Adipose tissue (tissue), 3 donors: ENCODE data around the gene JAKMIP1. TPM values are rescaled to one million over a fixed set of nuclear protein-coding genes. Genes with fewer than 3 reads are reported as not detected.

ENCODE experiments used
- H3K27ac ChIP-seq: one replicate; pipeline ENCODE4 v1.5.1; 2013; ENCODE audit warnings: low read depth, low read length
- WGBS, 3 donors: extraction: QIAGEN DNeasy Blood & Tissue Kit; methylation state at CpG; one replicate each; pipeline ENCODE4 v1.1.7; 2013; 5-methylcytosine and 5-hydroxymethylcytosine counted together
- polyA plus RNA-seq, 3 donors: library from polyadenylated mRNA; stranded (reverse); fragments of 200-250 nt; gene quantifications; one replicate each; pipeline ENCODE4 v1.2.3, GENCODE V29; 2013
- donor health status: healthy with polysubstance abuse.
- donor health status: Bipolar disorder and iron deficiency.
- donor health status: healthy.

JAKMIP1 gene
- polyA plus RNA-seq, result under 1 TPM; 0.18 to 0.53 (median 0.22) TPM

DNA sequence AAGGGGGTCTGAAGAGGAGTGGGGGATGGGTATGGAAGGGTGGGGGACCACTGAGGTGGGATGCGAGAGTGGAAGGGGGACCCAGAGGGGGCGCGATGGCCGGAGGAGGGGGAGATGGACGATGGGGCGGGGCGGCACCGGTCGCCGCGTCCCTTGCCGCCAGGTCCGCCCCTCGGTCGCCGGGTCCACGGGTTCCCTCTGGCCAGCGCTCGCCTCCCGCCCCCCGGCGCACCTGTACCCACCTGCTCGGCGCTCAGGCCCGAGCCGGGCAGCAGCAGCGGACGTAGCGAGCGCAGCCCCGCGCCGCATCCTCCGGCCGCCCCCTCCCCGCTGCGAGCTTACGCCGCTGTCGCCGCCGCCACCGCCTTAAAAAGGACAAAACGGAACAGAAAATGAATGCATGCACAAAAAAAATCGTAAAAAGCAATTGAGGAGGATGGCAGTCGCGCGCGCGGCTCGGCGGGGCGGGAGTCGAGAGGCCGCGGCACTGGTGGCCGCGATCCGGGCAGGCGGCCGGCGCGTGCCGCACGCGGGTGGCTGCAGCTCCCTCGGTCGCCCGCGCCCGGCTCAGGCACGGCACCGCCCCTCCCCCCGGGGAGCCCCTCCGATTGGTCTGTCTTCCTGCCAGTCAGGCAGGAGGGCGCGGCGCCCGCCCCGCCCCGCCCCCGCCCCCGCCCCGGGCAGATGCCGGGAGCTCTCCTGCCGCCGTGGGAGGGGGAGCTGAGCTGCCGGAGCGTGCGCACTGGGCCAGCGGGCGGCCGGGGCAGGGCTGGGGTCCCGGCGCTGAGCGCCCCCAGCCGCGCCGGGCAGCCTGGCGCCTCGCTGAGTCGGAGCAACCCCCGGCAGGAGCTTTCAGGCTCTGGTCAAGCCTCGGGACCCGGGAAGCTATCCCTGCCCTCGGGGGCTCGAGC is at the start of gene JAKMIP1:
Gene JAKMIP1, minus strand, starts transcription at position 539 of the 911 bp plus-strand sequence. CDS start 87,699 bp downstream, outside the sequence.
- 0 to 1% (median 1%) methylated on average over 62 to 100 of the region's 107 CpGs for WGBS, 3 donors
- no peak within 1 kb of the TSS for H3K27ac ChIP-seq

DNA sequence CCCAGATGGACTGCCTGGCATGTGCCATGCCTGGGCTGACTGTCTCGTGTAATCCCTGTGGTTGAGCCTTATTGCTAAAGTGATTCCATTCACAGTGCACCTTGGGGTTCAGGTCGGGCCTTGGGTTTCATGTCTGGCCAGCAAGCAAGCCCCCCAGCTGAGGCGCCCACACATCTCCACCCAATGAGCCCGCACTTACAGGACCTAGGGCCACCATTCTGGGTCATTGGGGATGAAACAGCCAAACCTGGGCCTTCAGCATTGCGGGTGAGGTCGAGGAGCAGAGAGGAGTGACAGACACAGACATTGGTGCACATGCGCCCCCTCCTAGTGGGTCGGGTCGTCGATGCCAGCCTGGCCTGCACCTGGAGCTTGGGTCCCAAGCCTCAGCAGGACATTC is 48.0 kb upstream of the JAKMIP1 start:
- no peak overlapping the region for H3K27ac ChIP-seq
- 56 to 79% (median 65%) methylated on average over 10 of the region's 10 CpGs for WGBS, 3 donors

DNA sequence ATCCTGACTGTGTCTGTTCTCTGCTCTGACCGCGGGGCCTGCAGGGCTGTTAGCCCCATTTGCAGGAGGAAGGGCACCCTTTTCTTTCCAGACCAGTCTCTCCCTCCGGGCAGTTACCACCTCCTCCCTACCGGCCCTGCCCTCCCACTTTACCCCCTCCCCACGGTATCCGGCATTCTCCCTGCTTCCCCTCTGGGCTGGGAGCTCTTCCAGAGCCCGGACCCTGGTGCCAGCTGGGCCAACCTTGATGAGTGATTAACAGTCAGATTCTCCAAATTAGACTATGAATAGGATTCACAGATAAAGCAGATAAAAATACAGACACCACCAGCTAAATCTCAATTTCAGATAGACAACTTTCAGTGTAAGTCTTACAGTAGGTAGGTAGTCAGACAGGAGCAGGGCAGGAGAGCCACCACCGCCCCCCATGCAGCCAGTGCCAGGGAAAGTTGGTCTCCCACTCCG is 45.9 kb upstream of the JAKMIP1 start:
- no peak overlapping the region for H3K27ac ChIP-seq
- WGBS, 3 donors, result 43 to 52% (median 47%) methylated on average over 9 of the region's 9 CpGs

DNA sequence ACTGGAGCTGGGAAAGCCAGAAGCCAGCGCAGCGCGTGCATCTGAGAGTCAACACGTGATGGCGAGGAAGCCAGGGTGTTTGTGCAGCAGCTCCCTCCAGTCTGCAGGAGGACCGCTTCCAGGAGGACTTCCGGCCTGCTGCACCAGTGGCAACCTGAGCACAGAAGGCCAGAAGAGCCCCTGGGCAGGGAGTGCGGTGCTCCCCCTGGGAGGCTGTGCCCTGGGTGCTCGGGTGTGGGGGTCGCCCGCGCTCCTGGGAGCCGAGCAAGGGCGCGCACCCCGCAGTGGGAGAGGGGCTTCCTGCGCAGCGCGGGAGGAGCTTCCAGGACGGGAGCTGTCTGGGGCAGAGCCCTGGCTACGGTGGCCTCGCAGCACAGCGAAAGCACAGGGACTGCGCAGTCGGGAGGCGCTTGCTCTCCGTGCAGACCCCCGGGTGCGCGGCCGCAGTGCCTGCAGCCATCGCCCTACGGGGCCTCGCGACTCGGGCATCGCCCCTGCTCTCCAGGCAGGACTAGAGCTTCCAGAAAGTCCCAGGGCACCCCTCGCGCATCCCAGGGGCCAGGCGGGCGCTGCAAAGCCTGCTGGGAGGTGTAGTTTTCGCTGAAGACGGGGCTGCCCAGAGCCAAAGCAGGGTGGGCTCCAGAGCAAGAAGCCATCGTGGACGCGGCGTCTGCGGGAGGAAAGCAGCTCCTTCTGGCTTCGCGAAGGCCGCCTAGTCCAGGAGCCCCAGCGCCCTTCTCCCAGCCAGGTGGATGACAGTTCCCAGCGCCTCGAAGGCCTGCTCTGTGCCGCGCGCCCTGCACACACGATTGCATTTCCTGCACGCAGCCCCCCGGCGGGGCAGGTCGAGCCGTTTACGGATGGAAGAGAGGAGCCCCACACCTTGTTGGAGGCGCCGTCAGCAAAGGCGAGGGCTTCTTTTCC is 45.2 kb upstream of the JAKMIP1 start:
- no peak overlapping the region for H3K27ac ChIP-seq
- 8 to 12% (median 11%) methylated on average over 66 to 67 of the region's 67 CpGs for WGBS, 3 donors

DNA sequence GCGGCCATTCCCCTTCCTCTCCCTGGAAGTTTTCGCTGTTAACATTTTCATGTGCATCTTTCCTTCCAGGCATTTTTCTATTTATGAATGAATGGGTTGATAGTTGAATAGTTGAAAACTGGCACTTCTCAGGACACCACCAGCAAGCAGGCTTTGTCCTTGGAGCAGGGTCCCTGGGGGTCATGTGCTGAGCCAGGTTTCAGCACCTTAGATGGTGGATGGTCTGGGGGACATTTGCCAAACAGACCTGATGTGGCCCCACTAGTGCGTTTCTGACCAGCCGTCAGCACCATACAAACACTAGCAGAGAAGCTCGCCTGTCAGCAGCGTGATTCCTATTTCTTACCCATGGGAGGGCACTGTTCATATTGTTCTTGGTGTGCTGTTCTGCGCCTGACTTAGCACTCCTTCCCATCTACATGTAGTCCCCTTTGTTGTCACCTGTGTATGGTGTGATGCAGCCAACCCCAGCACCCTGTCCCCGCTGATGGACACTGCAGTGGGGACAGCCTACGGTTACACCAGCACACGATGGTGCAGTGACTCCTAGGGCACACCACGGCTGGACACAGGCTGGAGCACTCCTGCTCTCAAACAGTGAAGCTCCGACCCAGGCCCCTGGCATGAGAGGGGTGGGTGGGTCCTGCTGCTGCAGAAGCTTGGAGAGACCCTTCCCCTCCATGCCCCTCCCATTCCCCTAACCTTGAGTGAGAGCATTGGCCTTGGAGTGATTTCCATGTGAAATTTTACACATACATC is 42.1 kb upstream of the JAKMIP1 start:
- WGBS, 3 donors, result 71 to 85% (median 84%) methylated on average over 12 of the region's 12 CpGs
- no peak overlapping the region for H3K27ac ChIP-seq

DNA sequence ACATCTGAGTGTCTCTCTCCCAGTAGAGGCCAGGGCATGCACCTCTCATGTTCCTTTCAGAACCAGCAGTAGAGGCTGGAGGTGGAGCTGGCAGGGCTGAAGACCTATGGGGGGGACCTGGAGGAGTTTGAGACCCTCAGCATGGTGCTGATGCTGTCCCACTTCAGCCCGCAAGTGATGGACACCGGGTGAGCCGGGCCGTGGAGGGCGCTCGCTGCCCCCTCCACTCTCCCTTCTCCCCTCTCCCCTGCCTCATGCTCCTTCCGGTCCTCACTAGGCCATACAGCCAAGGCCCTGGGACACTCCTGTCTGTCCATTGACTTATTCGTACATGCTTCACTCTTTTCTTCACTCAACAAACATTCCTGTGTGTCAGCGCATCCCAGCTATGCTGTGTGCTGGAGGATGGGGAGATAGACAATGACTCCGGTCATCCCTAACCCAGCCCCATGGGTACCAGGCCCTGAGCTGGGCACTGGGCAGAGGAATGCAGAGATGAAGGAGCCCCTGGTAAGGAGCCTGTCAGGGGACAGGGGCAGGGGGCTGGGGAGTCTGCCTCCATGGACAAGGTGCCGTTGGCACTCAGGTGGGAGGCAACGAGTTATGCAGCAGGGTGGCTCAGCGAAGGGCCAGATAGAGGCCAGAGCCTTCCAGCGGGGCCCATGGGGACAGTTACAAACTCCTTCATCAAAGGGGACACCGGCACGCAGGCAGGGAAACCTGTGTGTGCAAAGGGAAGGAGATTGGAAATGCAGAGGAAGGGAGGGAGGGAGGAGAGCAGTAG is 40.9 kb upstream of the JAKMIP1 start:
- H3K27ac ChIP-seq, result no peak overlapping the region
- 75 to 86% (median 86%) methylated on average over 13 to 16 of the region's 16 CpGs for WGBS, 3 donors

DNA sequence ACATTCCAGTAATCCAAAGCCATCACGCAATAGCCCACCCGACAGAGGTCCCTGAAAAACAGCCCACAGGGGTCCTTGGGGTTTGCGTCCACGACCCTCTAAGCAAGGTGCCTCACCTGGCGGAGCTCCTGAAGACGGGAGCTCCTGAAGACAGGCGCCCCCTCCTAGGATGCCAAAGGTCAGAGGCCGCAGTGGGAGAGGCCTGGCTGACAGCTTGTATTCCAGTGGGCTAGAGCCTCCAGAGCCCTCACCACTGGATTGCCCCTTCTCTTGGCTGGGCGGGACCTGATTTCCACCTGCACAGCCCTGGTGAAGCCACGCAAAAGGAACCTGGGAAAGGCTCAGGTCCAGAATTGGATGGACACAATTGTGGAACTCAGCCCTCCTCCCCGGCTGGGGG is 39.6 kb upstream of the JAKMIP1 start:
- H3K27ac ChIP-seq, result no peak overlapping the region
- WGBS, 3 donors, result 64 to 86% (median 82%) methylated on average over 11 of the region's 11 CpGs

DNA sequence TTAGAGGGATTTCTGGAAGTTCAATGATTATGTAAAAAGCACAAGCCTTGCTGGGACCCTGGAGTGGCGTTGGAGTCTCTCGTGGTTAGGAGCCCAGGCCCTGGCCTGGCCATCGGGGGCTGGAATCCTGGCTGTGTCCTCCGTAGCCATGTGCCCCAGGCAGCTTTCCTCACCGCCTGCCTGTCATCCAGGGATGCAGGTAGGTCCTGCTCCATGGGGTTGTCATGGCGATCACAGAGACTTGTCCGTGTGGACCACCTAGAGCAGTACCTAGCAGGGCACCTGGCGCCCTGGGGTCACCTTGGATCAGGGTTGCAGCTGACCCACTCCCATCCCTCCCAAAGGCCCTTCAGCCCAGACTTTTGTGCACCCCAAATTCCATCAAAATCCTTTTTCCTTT is 39.1 kb upstream of the JAKMIP1 start:
- H3K27ac ChIP-seq, result no peak overlapping the region
- WGBS, 3 donors, result 65 to 80% (median 76%) methylated on average over 8 of the region's 8 CpGs

DNA sequence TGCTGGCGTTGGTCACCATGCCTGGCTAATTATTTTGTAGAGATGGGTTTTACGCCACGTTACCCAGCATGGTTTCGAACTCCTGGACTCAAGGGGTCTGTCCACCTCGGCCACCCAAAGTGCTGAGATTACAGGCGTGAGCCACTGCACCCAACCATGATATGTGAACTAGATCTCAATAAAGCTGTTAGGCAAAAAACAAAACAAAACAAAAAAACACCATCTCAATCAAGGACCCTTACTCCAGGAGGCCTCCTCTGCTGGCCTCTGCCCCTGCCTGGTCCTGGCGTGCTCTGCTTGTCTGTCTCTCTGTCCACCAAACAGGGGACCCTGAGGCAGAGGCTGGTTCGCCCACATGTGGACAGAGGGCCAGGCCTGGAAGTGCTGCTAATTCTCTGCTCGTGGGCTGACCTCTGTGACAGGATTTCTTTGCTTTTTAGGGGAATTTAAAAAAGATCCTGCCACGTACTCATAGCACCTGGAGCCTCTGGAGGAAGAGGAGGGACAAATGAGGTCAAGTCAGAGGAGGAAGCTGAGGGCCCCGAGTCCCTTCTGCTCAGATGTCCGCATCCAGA is 36.6 kb upstream of the JAKMIP1 start:
- H3K27ac ChIP-seq, result no peak overlapping the region
- WGBS, 3 donors, result 62 to 76% (median 72%) methylated on average over 12 of the region's 12 CpGs

DNA sequence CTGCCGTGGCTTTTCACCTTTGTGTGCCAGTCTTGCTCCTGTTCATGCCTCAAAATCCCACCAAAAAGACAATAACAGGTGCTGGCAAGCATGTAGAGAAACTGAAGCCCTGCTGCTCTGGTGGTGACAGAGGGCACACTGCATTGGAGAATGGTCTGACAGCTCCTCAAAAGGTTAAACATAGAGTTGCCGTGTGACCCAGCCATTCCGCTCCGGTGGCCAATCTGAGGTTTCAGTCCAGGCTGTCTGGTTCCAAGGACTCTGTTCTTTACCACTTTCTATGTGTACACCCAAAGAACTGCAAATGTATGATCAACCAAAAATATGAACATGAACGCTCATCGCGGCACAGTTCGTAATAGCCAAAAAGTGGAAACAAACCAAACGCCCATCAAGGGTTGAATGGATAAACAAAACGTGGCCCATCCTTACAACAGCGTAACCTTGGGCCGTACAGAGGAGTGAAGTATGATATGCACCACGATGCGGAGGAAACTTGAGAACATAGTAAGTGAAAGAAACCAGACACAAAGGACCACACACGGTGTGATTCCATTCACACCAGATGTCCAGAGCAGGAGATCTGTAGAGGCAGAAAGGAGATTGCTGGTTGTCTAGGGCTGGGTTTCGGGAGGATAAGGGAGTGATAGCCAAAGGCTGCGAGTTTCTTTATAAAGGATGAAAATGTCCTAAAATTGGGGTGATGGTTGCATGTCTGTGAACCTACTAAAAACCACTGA is 35.7 kb upstream of the JAKMIP1 start:
- H3K27ac ChIP-seq, result no peak overlapping the region
- 52 to 60% (median 52%) methylated on average over 17 of the region's 17 CpGs for WGBS, 3 donors

DNA sequence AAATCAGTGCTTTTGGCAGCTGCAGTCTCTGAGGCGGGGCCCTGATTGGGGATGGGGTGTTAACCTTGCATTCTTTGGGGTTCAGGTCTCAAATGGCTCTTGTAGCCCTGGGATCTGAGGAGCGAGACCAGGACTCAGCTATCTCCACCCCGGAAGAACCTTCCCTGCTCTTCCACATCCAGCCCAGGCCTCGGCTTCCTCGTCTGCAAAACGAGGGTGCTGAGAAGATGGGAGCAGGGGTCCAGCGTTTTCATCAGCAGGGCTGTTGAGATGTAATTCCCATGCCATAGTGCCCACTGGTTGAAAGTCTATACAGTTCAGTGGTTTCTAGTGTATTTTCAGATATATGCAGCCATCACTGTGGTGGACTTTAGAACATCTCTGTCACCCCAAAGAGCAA is 34.7 kb upstream of the JAKMIP1 start:
- no peak overlapping the region for H3K27ac ChIP-seq
- 61 to 82% (median 82%) methylated on average over 7 of the region's 7 CpGs for WGBS, 3 donors

DNA sequence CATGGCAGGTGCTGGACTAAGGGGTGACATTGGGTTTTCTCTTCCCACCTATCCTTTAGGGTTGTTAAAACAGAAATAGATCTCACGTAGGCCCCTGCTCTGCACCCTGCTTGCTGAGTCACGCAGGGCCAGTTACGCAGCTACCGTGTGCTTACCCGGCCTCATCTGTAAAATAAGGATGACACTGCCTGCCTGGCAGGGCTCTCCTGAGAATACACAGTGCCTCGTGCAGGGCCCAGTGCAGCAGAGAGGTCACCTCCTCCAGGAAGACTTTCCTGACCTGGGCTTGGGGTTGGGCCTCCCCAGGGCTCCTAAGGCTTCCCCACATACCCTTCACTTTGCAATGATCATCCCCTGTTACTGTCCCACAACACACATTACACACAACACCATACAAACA is 33.6 kb upstream of the JAKMIP1 start:
- no peak overlapping the region for H3K27ac ChIP-seq
- 73 to 87% (median 80%) methylated on average over 6 of the region's 6 CpGs for WGBS, 3 donors

DNA sequence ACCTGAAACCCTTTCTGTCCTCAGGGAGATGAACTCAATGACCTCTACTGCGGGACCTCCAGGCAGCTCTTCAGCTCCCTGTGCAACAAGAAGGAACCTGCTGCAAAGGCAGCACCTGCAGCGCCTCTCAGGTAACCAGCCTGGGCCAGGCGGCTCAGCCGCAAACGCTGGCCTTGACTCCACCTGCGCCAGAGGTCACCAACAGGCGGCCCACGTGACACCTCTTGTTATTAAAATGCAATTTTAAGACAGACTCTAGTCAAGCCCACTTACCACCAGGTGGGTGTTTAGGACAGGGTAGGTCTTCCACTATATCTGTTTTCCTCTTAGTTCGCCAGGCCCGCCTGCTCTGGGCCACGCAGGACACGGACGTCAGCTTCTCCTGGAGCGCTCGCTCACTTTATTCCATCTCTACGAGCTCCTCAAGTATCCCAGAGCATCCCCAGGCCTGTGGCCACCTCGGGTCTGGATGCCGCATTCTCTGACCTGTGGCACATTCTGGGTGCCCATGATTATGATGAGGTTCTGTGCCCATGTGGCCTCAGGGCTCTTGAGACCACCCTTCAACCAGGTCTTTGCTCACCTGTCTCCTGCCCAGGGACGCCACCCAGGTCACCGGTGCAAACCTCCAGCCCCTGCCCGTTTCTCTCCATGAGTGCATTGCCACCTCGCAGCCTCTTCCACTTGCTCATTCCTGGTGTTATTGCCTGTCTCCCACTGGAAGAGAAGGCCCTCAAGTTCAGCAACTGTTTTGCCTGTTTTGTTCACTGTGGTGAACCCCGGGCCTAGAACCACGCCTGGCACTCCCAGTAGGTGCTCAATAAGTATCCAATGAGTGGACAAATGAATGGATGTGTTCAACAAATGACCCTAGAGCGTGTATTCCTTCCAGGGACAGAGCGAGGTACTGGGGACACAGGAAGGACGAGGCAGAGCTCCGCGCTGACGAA is 32.8 kb upstream of the JAKMIP1 start:
- no peak overlapping the region for H3K27ac ChIP-seq
- 77 to 85% (median 84%) methylated on average over 30 of the region's 30 CpGs for WGBS, 3 donors

DNA sequence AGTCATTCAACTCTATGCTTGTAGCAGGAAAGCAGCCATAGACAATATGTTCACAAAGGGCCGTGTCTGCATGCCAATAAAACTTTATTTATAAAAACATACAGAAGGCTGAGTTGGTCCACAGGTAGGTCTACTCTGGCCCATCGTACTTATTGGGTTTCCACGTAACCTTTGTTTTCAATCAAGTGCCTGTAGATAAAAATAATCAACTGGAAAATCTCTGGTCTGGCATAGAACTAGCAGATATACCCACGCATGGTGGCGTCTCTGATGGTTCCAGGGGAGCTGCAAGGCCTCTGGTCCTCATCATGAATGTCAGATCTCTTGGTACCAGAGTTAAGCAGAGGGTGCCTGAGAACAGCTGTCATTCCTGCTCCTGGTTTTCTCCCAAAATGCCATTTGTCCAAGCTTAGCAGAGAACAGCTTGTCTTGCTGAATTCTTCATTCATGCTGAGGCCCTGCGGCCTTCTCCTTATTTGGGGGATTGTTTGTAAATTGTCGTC is 31.4 kb upstream of the JAKMIP1 start:
- 78 to 81% (median 79%) methylated on average over 7 of the region's 7 CpGs for WGBS, 3 donors

DNA sequence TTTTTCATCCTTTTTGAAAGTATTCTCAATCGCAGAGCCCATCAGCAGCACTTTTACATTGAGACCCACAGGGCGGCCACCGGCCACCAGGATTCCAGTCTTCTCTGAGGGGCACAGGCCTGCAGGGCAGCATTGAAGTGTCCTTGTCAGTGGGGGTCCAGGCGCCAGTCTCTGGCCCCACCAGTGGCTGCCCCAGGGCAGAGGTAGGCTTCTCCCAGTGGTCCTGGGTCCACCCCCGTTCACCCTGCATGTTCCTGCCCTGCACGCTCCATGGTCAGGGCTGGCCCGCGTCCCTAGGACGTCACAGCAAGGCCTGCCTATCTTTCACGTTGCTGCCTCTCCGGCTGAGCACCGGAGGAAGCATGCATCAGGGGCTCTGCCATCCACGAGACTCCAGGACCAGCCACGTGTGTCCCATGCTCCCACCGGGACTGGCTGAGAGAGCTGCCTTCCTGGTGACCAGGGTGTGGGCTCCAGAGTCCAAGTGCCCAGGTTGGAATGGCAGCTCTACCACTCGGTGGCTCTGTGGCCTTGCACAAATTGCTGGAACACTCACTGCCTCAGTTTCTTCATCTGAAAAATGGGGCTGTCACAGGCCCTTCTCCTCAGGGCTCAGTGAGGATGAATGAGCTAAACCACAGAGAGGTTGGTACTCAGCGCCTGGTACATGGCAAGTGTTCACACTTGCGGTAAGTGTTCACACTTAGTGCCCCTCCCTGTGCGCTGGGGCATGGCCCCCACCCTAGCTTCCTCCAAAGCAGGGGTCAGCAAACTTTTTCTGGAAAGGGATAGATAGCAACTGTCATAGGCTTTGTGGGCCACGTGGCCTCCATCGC is 30.7 kb upstream of the JAKMIP1 start:
- WGBS, 3 donors, result 84 to 90% (median 90%) methylated on average over 21 of the region's 21 CpGs

More for the DNA sequence above, 31.4 kb upstream of the JAKMIP1 start:
- H3K27ac ChIP-seq, result no peak overlapping the region

More for the DNA sequence above, 30.7 kb upstream of the JAKMIP1 start:
- no peak overlapping the region for H3K27ac ChIP-seq
